Neural progenitor cell (in vitro differentiated cells): ENCODE measurements around the gene TOGARAM2. TPM values are rescaled to one million over a fixed set of nuclear protein-coding genes. Genes with fewer than 3 reads are reported as not detected.

Experiments used
- DNase-seq: peaks from one replicate; pipeline ENCODE4 v3.0.0-alpha.2; 2016; ENCODE audit warnings: low spot score
- H2AFZ ChIP-seq: fragments of 200-600 bp; sonication (generic); replicated peaks from 2 replicates; pipeline ENCODE4 v1.6.1; 2016; ENCODE audit warnings: antibody characterized with exemption
- H3F3A ChIP-seq: fragments of 200-600 bp; sonication (generic); 2 replicates; pipeline ENCODE4 v1.6.1; 2016; ENCODE audit warnings: antibody characterized with exemption, low read depth
- H3K27ac ChIP-seq: fragments of 200-600 bp; sonication (generic); 2 replicates; pipeline ENCODE4 v1.5.1; 2016; ENCODE audit warnings: mild to moderate bottlenecking
- H3K27me3 ChIP-seq: fragments of 200-600 bp; sonication (generic); 2 replicates; pipeline ENCODE4 v1.6.1; 2016; ENCODE audit warnings: mild to moderate bottlenecking, moderate library complexity
- H3K36me3 ChIP-seq: fragments of 200-600 bp; sonication (generic); 2 replicates; pipeline ENCODE4 v1.5.1; 2016
- H3K4me1 ChIP-seq: fragments of 200-600 bp; sonication (generic); 2 replicates; pipeline ENCODE4 v1.6.1; 2016; ENCODE audit warnings: mixed run types
- H3K4me2 ChIP-seq: fragments of 200-600 bp; sonication (generic); 2 replicates; pipeline ENCODE4 v1.6.1; 2016
- H3K4me3 ChIP-seq: fragments of 200-600 bp; sonication (generic); 2 replicates; pipeline ENCODE4 v1.5.1; 2016
- H3K79me2 ChIP-seq: fragments of 200-600 bp; sonication (generic); 2 replicates; pipeline ENCODE4 v1.6.1; 2016; ENCODE audit warnings: low read depth
- H3K9ac ChIP-seq: fragments of 200-600 bp; sonication (generic); 2 replicates; pipeline ENCODE4 v1.6.1; 2016
- H3K9me3 ChIP-seq: fragments of 200-600 bp; sonication (generic); 2 replicates; pipeline ENCODE4 v1.5.1; 2016; ENCODE audit warnings: low read depth
- H4K20me1 ChIP-seq: fragments of 200-600 bp; sonication (generic); 2 replicates; pipeline ENCODE4 v1.6.1; 2016; ENCODE audit warnings: low read depth
- H3K27ac Mint-ChIP-seq: 3 replicates; pipeline ENCODE4 v1.8.0; 2021; ENCODE audit warnings: mixed read lengths
- H3K27me3 Mint-ChIP-seq: 2 replicates; pipeline ENCODE4 v1.8.0; 2022; ENCODE audit warnings: low read depth, mild to moderate bottlenecking, inconsistent platforms, moderate library complexity, mixed read lengths; ENCODE audit not compliant: insufficient read depth
- H3K36me3 Mint-ChIP-seq: 3 replicates; pipeline ENCODE4 v1.8.0; 2021; ENCODE audit warnings: mixed read lengths
- H3K4me1 Mint-ChIP-seq: 3 replicates; pipeline ENCODE4 v1.8.0; 2021; ENCODE audit warnings: mixed read lengths
- H3K4me3 Mint-ChIP-seq: 3 replicates; pipeline ENCODE4 v1.8.0; 2021; ENCODE audit warnings: mild to moderate bottlenecking, moderate library complexity, mixed read lengths
- H3K9me3 Mint-ChIP-seq: 3 replicates; pipeline ENCODE4 v1.8.0; 2020; ENCODE audit warnings: mixed read lengths
- EZH2 ChIP-seq: fragments of 200-600 bp; sonication (generic); IDR thresholded peaks from 2 replicates; pipeline ENCODE4 v1.6.1; 2017; ENCODE audit warnings: antibody characterized with exemption, mild to moderate bottlenecking, moderate library complexity
- EZH2phosphoT487 ChIP-seq: fragments of 200-600 bp; sonication (generic); IDR thresholded peaks from 2 replicates; pipeline ENCODE4 v1.6.1; 2017; ENCODE audit warnings: antibody characterized with exemption
- total RNA-seq: library from RNA; depleted of rRNA; stranded (reverse); fragments of >200 nt; gene quantifications from 2 replicates; pipeline ENCODE4 v1.2.3, GENCODE V29; 2015; ENCODE audit warnings: low replicate concordance
- TF ChIP-seq, protein P1 (sequence below): fragments of 200-600 bp; sonication (generic); IDR thresholded peaks from 2 replicates; pipeline ENCODE4 v1.5.1; 2017; ENCODE audit warnings: antibody characterized with exemption, mild to moderate bottlenecking

Gene TOGARAM2
- total RNA-seq, 1 donor from 2014 or later: 0.04 TPM

DNA sequence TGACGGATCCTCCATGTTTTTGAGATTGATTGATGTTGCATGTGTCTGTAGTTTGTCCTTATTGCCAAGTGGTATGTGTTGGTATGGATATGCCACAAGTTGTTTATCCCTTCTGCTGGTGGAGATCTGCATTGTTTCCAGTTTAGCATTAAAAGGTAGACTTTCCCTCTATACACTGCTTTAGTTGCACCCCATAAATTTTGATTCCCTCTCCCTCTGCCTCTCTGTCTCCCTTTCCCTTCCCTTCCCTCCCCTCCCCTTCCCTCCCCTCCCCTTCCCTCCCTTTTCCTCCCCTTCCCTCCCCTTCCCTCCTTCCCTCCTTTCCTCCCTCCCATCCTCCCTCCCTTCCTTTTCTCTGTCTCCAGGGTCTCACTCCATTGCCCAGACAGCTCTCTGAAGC lies 18.6 kb upstream of the TOGARAM2 start:
- no peaks in the 10 kb centered on the region for H3K36me3 Mint-ChIP-seq
- Histone ChIP-seq H3K27me3 (no peaks in the 10 kb centered on the region), H3K4me3 (no peak overlapping the region), H3K27ac (no peak overlapping the region), H3F3A (no peaks in the 10 kb centered on the region), H3K36me3 (no peaks in the 10 kb centered on the region), H3K79me2 (no peaks in the 10 kb centered on the region), H3K9ac (no peak overlapping the region), H4K20me1 (no peaks in the 10 kb centered on the region), H3K4me1 (no peaks in the 10 kb centered on the region), H3K4me2 (no peak overlapping the region), H2AFZ (no peak overlapping the region), H3K9me3 (no peaks in the 10 kb centered on the region)
- H3K9me3 Mint-ChIP-seq: no peaks in the 10 kb centered on the region
- H3K4me3 Mint-ChIP-seq: no peak overlapping the region
- no peak for DNase-seq
- H3K27ac Mint-ChIP-seq: no peak overlapping the region
- peaks cover 2% of the 10 kb centered on the region for H3K27me3 Mint-ChIP-seq
- peaks cover 11% of the 10 kb centered on the region for H3K4me1 Mint-ChIP-seq
- TF ChIP-seq EZH2 (no peak), EZH2phosphoT487 (no peak)
- TF ChIP-seq, protein P1, sequence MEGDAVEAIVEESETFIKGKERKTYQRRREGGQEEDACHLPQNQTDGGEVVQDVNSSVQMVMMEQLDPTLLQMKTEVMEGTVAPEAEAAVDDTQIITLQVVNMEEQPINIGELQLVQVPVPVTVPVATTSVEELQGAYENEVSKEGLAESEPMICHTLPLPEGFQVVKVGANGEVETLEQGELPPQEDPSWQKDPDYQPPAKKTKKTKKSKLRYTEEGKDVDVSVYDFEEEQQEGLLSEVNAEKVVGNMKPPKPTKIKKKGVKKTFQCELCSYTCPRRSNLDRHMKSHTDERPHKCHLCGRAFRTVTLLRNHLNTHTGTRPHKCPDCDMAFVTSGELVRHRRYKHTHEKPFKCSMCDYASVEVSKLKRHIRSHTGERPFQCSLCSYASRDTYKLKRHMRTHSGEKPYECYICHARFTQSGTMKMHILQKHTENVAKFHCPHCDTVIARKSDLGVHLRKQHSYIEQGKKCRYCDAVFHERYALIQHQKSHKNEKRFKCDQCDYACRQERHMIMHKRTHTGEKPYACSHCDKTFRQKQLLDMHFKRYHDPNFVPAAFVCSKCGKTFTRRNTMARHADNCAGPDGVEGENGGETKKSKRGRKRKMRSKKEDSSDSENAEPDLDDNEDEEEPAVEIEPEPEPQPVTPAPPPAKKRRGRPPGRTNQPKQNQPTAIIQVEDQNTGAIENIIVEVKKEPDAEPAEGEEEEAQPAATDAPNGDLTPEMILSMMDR: no peak

DNA sequence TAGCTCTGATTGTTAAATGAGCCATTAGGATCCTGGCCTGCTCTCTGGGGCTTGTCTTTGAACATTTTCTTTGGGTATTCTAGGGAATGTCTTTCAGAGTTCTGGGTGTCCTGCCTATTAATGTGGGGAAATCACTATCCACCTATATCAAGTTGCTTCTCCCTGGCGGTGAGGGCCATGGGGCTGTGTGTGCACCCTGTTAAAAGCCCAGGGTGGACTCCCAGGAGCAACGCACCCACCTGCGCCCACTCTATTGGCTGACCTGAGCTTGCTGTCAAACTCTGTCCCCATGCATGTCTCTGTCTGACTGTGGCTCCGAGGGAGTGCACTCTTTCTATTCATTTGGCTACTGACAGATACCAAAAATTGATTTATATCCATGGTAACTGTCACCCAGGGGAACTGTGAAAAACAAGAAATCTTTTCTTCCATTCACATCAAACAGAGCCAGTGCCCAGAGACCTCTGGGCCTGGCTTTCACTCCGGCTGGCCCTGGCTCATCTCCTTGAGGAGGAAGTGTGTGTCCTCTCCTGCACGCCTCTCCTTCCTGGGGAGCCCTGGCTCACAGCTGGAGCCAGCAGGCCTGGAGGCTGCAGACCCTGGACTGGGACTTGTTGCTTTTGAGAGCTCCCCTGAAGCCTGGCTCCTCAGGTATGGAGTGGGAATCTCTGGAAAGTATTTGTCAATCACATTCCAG lies 10.5 kb upstream of the TOGARAM2 start:
- peaks cover 10% of the 10 kb centered on the region for H3K4me1 Mint-ChIP-seq
- Histone ChIP-seq H3K4me3 (no peak overlapping the region), H2AFZ (no peak overlapping the region), H3K27me3 (no peaks in the 10 kb centered on the region), H3K9ac (no peak overlapping the region), H3K36me3 (no peaks in the 10 kb centered on the region), H4K20me1 (no peaks in the 10 kb centered on the region), H3K27ac (no peak overlapping the region), H3F3A (no peaks in the 10 kb centered on the region), H3K79me2 (no peaks in the 10 kb centered on the region), H3K4me2 (no peak overlapping the region), H3K4me1 (no peaks in the 10 kb centered on the region), H3K9me3 (no peaks in the 10 kb centered on the region)
- H3K9me3 Mint-ChIP-seq: peaks cover 5% of the 10 kb centered on the region
- no peaks in the 10 kb centered on the region for H3K36me3 Mint-ChIP-seq
- H3K4me3 Mint-ChIP-seq: no peak overlapping the region
- DNase-seq: no peak
- H3K27me3 Mint-ChIP-seq: peaks cover 8% of the 10 kb centered on the region
- H3K27ac Mint-ChIP-seq: no peak overlapping the region
- TF ChIP-seq, protein P1: no peak
- TF ChIP-seq EZH2phosphoT487 (no peak), EZH2 (no peak)

- no peak overlapping the region for H3K9ac ChIP-seq
- H4K20me1 ChIP-seq: no peaks in the 10 kb centered on the region
- no peaks in the 10 kb centered on the region for H3K9me3 ChIP-seq
- no peak overlapping the region for H3K27ac Mint-ChIP-seq
- no peak overlapping the region for H3K27ac ChIP-seq
- H3K4me2 ChIP-seq: no peak overlapping the region
- no peaks in the 10 kb centered on the region for H3K36me3 Mint-ChIP-seq
- H3K36me3 ChIP-seq: no peaks in the 10 kb centered on the region
- no peak for DNase-seq
- H3K4me1 ChIP-seq: no peaks in the 10 kb centered on the region
- no peak overlapping the region for H2AFZ ChIP-seq
- TF ChIP-seq EZH2phosphoT487 (no peak), EZH2 (no peak)
- TF ChIP-seq, protein P1: no peak
- H3K4me3 Mint-ChIP-seq: no peak overlapping the region
- H3K4me1 Mint-ChIP-seq: peaks cover 10% of the 10 kb centered on the region
- H3K79me2 ChIP-seq: no peaks in the 10 kb centered on the region
- H3F3A ChIP-seq: no peaks in the 10 kb centered on the region
- H3K4me3 ChIP-seq: no peak overlapping the region
- no peaks in the 10 kb centered on the region for H3K27me3 ChIP-seq
- H3K9me3 Mint-ChIP-seq: peaks cover 5% of the 10 kb centered on the region
- peaks cover 10% of the 10 kb centered on the region for H3K27me3 Mint-ChIP-seq
Measured at GRCh38 chr2:28972778-28973335, 8.2 kb upstream of the TOGARAM2 start.
